Prostate gland (tissue), 2 donors: ENCODE results near the gene ADISSP. TPM values are rescaled to one million over a fixed set of nuclear protein-coding genes. Genes with fewer than 3 reads are reported as not detected.

Experiments
- DNase-seq: peaks from one replicate; pipeline ENCODE4 v3.0.0-alpha.2; 2019; ENCODE audit warnings: low spot score
- H3K27ac ChIP-seq, 2 donors: fragments of 200-600 bp; sonication (generic); 2 replicates each; pipeline ENCODE4 v1.5.1; 2017 to 2019
- H3K27me3 ChIP-seq: fragments of 200-600 bp; sonication (generic); replicated peaks from 2 replicates; pipeline ENCODE4 v1.5.1; 2019; ENCODE audit not compliant: insufficient read depth
- H3K36me3 ChIP-seq, 2 donors: fragments of 200-600 bp; sonication (generic); 1 replicate in 1 of 2; 2 replicates in 1 of 2; pipeline versions ENCODE4 v1.5.1 to v1.8.1; 2017 to 2019
- H3K4me1 ChIP-seq: fragments of 200-600 bp; sonication (generic); replicated peaks from 2 replicates; pipeline ENCODE4 v1.5.1; 2019
- H3K4me3 ChIP-seq, 2 donors: fragments of 200-600 bp; sonication (generic); 2 replicates each; pipeline ENCODE4 v1.5.1; 2017 to 2019
- H3K9me3 ChIP-seq: fragments of 200-600 bp; sonication (generic); 2 replicates; pipeline ENCODE4 v1.5.1; 2017
- POLR2A ChIP-seq: fragments of 450-650 bp; IDR thresholded peaks from one replicate; pipeline ENCODE4 v1.6.1; 2016; ENCODE audit warnings: antibody characterized with exemption, mild to moderate bottlenecking
- POLR2AphosphoS5 ChIP-seq: sonication (generic); formaldehyde crosslinking; IDR thresholded peaks from one replicate; pipeline ENCODE4 v1.6.1; 2017; ENCODE audit warnings: antibody characterized with exemption
- WGBS: methylation state at CpG from one replicate; pipeline ENCODE4 v1.1.5; 2018; 5-methylcytosine and 5-hydroxymethylcytosine counted together
- intact Hi-C: fragments of 100-400 bp; cut with DNase I; formaldehyde crosslinking; loops from one replicate; pipeline ENCODE4 v1.14.2; 2022
- total RNA-seq, 2 donors: library from RNA; depleted of rRNA; stranded (reverse); fragments of >200 nt; gene quantifications; one replicate each; pipeline ENCODE4 v1.1.0, GENCODE V29; 2016
- TF ChIP-seq, protein P1 (sequence below), 4 experiments: fragments of 200-600 bp in 2 of 4; fragments of 450-650 bp in 2 of 4; sonication (generic) in 2 of 4; IDR thresholded peaks; 1 replicate in 3 of 4; 2 replicates in 1 of 4; pipeline ENCODE4 v1.5.1; 2016 to 2019; ENCODE audit warnings: antibody characterized with exemption in 4 of 4, mild to moderate bottlenecking in 2 of 4, moderate library complexity in 2 of 4

ADISSP gene
- total RNA-seq, 2 donors from 2014 or later: 11.8 to 14.6 TPM

DNA sequence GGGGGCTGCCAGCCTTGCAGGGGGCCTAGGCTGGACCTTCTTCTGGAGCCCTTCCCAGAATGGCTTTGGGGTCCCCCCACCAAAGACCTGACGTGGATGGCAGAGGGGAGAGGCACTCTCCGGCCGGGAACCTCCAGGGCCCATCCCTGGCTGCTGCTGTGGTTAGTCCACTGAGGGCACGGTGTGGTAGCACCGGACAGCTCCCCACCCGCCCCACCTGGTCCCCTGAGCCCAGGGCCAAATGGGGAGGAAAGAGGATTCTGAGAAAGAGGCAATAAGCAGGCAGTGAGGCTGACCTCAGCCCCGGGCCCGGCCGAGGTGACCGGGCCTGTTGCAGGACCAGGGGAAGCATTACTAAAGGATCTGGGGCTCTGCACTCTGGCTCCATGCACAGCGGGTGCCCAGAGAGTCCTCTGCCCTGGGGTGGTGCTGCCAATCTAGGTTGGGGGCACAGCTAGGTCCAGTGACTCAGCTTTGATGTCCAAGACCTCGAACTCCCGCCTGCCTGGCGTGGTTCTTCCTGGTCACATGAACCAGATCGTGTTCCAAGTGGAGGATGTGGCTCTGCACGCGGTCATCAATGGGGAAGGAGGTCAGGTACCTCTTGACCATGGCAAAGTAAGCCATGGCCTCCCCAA is 16.8 kb upstream of the ADISSP start:
- Histone ChIP-seq H3K4me1 (peaks cover 22% of the 10 kb centered on the region), H3K9me3 (no peaks in the 10 kb centered on the region), H3K27ac (no peak overlapping the region), H3K27me3 (no peaks in the 10 kb centered on the region), H3K4me3 (no peak overlapping the region), H3K36me3 (no peaks in the 10 kb centered on the region)
- TF ChIP-seq POLR2AphosphoS5 (no peak), POLR2A (no peak)
- TF ChIP-seq, protein P1, sequence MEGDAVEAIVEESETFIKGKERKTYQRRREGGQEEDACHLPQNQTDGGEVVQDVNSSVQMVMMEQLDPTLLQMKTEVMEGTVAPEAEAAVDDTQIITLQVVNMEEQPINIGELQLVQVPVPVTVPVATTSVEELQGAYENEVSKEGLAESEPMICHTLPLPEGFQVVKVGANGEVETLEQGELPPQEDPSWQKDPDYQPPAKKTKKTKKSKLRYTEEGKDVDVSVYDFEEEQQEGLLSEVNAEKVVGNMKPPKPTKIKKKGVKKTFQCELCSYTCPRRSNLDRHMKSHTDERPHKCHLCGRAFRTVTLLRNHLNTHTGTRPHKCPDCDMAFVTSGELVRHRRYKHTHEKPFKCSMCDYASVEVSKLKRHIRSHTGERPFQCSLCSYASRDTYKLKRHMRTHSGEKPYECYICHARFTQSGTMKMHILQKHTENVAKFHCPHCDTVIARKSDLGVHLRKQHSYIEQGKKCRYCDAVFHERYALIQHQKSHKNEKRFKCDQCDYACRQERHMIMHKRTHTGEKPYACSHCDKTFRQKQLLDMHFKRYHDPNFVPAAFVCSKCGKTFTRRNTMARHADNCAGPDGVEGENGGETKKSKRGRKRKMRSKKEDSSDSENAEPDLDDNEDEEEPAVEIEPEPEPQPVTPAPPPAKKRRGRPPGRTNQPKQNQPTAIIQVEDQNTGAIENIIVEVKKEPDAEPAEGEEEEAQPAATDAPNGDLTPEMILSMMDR (IDR thresholded peaks at IDR 0.05): no peak
- DNase-seq: no peak
- intact Hi-C loops: no loop called here
- 79% methylated on average over 14 of the region's 17 CpGs for WGBS

DNA sequence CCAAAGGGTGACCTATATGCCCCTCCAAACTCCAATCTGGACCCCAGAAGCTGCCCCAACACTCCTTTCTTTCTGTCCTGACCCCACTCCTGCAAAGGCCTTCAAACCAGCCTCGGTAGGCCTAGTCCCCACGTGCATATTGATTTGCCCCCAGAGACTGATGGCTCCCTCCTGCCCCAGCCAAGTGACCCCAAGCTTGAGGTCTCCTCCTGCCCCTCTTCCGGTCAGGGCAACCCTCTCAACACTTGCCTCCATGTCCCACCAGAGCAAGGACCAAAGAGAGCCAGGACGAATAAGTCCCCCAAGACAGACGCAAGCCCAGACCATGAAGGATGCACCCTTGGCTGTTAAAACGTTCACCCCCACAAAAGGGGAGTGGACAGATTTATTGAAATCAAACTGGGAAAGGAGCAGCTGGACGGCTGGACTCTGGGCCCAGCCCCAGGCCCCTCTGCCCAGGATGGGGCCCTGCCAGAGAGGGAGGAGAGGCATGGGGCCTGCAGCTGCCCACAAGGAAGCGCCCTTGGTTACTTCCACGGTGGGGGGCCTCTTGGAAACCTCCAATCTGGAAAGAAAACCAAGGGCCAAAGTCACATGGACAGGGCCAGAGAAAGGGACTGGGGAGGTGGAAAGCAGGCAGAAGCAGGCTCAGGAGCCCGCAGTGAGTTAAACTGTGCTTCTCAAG is 16.1 kb upstream of the ADISSP start:
- TF ChIP-seq POLR2AphosphoS5 (no peak), POLR2A (no peak)
- TF ChIP-seq, protein P1 (IDR thresholded peaks at IDR 0.05): no peak
- Histone ChIP-seq H3K4me1 (peaks cover 22% of the 10 kb centered on the region), H3K36me3 (no peaks in the 10 kb centered on the region), H3K27ac (peak overlapping the region; percentile 42 to 44), H3K4me3 (no peak overlapping the region), H3K9me3 (no peaks in the 10 kb centered on the region), H3K27me3 (no peaks in the 10 kb centered on the region)
- WGBS: 58% methylated on average over 10 of the region's 10 CpGs
- intact Hi-C loops: no loop called here
- no peak for DNase-seq

DNA sequence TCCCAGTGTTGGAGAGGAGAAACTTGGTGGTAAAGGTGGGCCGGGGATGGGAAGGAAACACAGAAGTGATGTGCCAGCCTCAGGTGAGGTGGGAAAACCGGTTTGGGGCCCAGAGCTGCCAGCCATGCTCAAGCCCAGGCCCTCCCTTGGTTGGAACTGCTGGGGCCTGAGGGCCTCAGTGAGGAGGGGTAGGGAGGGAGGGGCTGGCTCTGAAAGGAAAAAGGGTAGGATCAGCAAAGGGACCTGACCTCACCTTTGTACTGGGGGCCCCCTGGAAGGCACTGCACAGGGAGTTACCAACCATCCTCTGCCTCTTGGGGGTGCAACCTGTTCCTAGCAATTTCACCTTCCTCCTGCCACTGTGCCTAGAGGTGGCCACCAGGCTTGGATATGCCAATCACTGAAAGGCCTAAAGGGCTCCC is 15.5 kb upstream of the ADISSP start:
- Histone ChIP-seq H3K36me3 (no peaks in the 10 kb centered on the region), H3K27me3 (no peaks in the 10 kb centered on the region), H3K9me3 (no peaks in the 10 kb centered on the region), H3K27ac (peak overlapping the region; percentile 42 to 44), H3K4me1 (peaks cover 22% of the 10 kb centered on the region), H3K4me3 (no peak overlapping the region)
- WGBS: 56% methylated on average over 2 of the region's 2 CpGs
- DNase-seq: peak; percentile 73
- intact Hi-C loops: no loop called here
- no peak for TF ChIP-seq POLR2A
- TF ChIP-seq, protein P1 (IDR thresholded peaks at IDR 0.05): no peak
- TF ChIP-seq POLR2AphosphoS5: no peak

DNA sequence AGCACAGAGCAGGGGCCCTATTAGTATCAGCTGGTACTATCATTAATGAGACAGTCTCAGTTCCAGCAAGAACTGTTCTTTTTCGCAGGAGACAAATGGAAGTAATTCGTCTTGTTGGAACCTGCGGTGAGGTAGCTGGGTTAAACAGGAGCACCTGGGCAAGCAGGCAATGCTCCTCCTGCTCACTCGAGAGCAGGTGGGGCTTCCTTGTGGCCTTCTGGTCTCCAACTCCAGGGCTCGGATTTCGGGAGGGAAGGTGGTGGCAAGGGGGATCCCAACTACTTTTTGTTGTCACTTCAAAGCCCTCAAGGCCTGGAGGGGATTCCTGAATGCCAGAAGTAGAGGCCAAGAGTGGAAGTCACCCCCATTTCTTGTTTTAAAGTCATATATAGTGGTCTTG is 15.0 kb upstream of the ADISSP start:
- no peaks in the 10 kb centered on the region for H3K27me3 ChIP-seq
- no peaks in the 10 kb centered on the region for H3K36me3 ChIP-seq
- H3K27ac ChIP-seq: peak overlapping the region; percentile 42 to 44
- DNase-seq: no peak
- no peak for TF ChIP-seq POLR2A
- TF ChIP-seq POLR2AphosphoS5: no peak
- TF ChIP-seq, protein P1 (IDR thresholded peaks at IDR 0.05): no peak
- intact Hi-C loops: no loop called here
- no peaks in the 10 kb centered on the region for H3K9me3 ChIP-seq
- WGBS: 57% methylated on average over 6 of the region's 6 CpGs
- no peak overlapping the region for H3K4me3 ChIP-seq
- peaks cover 22% of the 10 kb centered on the region for H3K4me1 ChIP-seq
